ENCODE results near the gene SLC6A16. TPM values are rescaled to one million over a fixed set of nuclear protein-coding genes. Genes with fewer than 3 reads are reported as not detected.
"Not testable (repeated sequence)": the region's sequence is repeated elsewhere in the genome, so short reads cannot be mapped to it uniquely, and the experiment has no call there.

The SLC6A16 gene
- total RNA-seq, 1 donor from 2014 or later = 1.1 TPM

DNA sequence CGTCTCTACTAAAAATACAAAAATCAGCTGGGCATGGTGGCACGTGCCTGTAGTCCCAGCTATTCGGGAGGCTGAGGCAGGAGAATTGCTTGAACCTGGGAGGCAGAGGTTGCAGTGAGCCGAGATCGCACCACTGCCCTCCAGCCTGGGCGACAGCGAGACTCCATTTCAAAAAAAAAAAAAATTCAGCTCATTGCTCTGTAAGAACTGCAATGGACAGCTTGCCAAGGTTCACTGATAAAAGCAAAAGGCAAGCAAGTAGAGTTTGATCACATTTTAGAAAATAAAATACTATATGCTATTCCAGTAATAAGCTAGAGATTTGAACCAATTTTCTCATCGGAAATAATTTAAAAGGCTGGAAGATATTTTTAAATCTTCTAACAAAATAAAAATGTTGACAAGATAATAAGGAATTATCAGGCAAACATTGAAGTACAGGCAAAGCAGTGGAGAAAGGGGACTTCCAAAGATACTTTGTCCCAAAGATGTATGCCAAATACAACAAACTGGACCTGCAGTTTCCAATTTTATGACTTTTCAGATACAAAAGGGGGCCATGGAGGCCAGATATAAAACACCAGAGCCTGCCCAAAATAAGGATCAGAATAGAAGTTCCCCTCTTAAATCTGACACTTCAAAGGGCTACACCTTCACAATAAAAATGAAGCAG lies 29.6 kb downstream of the SLC6A16 start:
- intact Hi-C loops (cut with micrococcal nuclease) = no loop called here
- ATAC-seq (no peak), DNase-seq (no peak)

GRCh38 chr19:49294401-49294800 lies 30.6 kb downstream of the SLC6A16 start:
- intact Hi-C loops (cut with micrococcal nuclease) = no loop called here
- DNase-seq (no peak), ATAC-seq (no peak)

- no peak for ATAC-seq
- intact Hi-C loops (cut with micrococcal nuclease) = no loop called here
- no peak for DNase-seq
Observed at GRCh38 chr19:49290517-49290916, 34.5 kb downstream of the SLC6A16 start.

DNA sequence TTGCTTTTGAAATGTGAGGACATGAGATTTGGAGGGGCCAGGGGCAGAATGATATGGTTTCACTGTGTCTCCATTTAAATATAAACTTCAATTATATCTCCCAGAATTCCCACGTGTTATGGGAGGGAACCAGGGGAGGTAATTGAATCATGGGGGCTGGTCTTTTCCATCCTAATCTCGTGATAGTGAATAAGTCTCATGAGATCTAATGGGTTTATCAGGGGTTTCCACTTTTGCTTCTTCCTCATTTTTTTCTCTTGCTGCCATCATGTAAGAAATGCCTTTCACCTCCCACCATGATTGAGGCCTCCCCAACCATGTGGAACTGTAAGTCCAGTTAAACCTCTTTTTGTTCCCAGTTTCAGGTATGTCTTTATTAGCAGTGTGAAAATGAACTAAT lies 35.7 kb downstream of the SLC6A16 start:
- ATAC-seq; DNase-seq; intact Hi-C loops (cut with micrococcal nuclease): not testable (repeated sequence)

GRCh38 chr19:49288205-49288604 lies 36.8 kb downstream of the SLC6A16 start:
- ATAC-seq; DNase-seq; intact Hi-C loops (cut with micrococcal nuclease): not testable (repeated sequence)

- no peak for ATAC-seq
- intact Hi-C loops (cut with micrococcal nuclease) = no loop called here
- DNase-seq = no peak
Observed at GRCh38 chr19:49287141-49287770, 37.7 kb downstream of the SLC6A16 start.

GRCh38 chr19:49282184-49282583 lies 42.8 kb downstream of the SLC6A16 start:
- intact Hi-C loops (cut with micrococcal nuclease) = no loop called here
- DNase-seq (no peak), ATAC-seq (no peak)

GRCh38 chr19:49272204-49272603 lies 52.8 kb downstream of the SLC6A16 start:
- DNase-seq = no peak
- intact Hi-C loops (cut with micrococcal nuclease) = no loop called here
- ATAC-seq = no peak

DNA sequence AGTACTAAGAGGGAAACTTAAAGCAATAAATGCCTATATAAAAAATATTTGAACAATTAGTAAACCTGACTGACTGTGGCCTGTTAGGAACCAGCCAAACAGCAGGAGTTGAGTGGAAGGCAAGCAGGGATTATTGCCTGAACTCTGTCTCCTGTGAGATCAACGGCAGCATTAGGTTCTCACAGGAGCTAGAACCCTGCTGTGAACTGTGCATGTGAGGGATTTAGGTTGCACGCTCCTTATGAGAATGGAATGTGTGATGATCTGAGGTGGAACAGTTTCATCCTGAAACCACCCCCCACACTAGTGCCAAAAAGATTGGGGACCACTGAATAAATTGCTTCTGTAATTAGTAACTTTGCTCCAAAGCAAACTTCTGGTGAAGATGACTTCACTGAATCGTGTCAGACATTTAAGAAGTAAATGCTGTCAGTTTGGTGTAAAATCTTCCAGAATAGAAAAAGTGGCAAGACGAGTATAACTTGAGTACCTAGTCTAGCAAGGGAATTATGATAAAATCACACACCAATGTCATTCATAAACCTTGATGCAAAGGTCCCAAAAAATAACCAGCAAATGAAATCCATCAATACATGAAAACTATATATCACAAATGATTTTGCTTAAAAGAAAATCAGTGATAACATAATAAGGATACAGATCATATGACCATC lies 53.8 kb downstream of the SLC6A16 start:
- intact Hi-C loops (cut with micrococcal nuclease) = no loop called here
- DNase-seq = no peak
- no peak for ATAC-seq

GRCh38 chr19:49266409-49266808 lies 58.6 kb downstream of the SLC6A16 start:
- ATAC-seq; intact Hi-C loops (cut with micrococcal nuclease): not testable (repeated sequence)
- DNase-seq = peak; percentile 61

DNA sequence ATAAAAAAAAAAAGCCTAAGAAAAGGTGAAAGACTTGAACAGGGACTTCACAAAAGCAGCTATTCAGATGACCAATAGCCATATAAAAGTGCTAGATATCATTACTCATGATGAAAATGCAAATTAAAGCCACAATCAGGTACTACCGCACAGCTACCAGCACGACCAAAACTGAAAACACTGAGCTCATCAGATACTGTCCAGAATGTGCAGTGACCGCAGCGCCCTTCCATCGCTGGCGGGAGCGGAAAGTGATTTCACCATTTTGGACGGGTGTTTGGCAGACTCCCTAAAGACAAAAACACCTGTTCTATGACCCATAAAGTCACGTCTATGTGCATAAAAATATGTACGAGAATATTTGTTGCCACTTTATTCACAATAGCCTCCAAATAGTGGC lies 60.7 kb downstream of the SLC6A16 start:
- ATAC-seq = no peak
- intact Hi-C loops (cut with micrococcal nuclease) = no loop called here

DNA sequence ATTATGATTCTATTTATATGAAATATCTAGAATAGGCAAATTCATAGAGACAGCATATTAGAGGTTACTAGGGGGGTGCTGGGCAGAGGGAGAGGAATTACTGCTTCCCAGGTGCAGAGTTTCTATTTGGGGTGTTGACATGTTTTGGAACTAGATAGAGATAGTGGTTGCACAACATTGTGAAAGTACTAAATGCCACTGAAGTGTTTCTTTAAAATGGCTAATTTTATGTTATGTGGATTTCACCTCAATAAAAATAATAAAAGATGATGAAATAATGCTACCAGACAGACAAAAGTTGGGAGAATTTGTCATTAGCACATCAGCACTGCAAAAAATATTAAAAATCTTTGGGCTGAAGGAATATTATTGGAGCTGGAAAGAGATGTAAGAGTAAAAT lies 63.4 kb downstream of the SLC6A16 start:
- intact Hi-C loops (cut with micrococcal nuclease) = no loop called here

More for the DNA sequence above, 60.7 kb downstream of the SLC6A16 start:
- DNase-seq = no peak

DNA sequence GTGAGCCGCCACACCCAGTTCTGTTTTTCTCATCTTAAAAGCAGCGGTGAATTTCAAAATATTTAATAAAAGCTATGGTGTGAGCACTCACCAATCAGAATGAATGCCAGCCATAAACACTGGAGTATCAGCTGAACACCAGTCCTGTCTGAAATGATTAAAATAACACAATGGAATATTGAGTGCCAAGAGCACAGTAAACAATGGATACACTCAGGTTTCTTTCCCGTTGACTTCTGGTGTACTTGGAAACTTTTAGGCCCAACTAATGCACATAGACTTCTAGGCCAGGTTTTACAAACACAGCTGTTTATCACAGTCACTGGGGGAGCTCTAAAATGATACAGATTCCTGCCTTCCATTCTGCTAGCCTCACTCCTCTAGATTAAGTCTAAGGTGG lies 68.3 kb downstream of the SLC6A16 start:
- intact Hi-C loops (cut with micrococcal nuclease) = no loop called here
- DNase-seq (no peak), ATAC-seq (no peak)

More for the DNA sequence above, 63.4 kb downstream of the SLC6A16 start:
- ATAC-seq (no peak), DNase-seq (no peak)

DNA sequence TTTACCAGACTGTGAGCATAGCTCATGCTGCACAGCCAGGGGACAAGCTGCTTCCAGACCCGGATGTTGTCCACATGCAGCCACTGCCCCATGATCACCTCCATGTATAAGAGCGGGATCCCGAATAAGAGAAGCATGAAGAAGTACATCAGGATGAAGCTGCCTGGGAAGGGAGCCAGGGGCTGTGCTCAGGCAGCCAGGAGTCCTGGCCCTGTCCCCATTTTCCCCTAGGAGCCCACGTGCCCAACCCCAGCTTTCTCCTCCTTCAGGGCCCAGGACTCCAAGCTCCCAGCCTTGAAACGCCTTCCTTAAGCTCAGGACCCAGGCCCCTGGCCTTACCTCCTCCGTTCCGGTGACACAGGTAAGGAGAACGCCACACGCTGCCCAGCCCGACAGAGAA lies 69.3 kb downstream of the SLC6A16 start:
- DNase-seq (peak; percentile 30), ATAC-seq (peak; percentile 63)
- intact Hi-C loops (cut with micrococcal nuclease) = no loop called here

DNA sequence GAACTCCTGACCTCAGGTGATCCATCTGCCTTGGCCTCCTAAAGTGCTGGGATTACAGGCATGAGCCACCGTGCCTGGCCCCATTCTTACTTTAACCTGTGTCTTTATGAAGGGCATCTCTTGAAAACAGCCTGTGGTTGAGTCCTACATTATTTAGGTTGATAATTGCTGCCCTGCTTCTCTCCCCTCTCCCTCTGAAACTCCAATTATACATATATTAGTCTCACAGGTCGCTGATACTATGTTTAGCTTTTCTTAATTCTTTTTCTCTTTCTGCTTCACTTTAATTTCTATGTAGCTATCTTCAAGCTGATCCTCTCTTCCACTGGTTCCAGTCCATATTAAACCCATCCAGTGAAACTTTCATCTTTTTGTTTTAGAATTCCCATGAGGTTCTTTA lies 75.1 kb downstream of the SLC6A16 start:
- ATAC-seq = no peak
- DNase-seq = no peak
- intact Hi-C loops (cut with micrococcal nuclease) = no loop called here

DNA sequence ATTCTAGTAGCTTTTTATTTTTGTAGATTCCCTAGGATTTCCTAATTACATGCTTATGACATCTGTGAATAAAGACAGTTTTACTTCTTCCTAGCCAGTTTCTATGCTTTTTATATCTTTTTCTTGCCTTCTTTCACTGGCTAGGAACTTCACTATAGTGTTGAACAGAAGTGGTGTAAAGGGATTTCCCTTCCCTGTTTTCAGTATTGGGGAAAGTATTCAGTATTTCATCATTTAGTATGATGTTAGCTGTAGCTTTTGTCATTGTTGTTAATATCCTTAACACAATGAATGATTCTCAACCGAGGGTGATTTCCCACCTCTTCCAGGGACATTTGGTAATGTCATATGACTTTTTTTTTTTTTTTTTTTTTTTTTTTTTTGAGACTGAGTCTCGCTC lies 77.3 kb downstream of the SLC6A16 start:
- no peak for DNase-seq
- intact Hi-C loops (cut with micrococcal nuclease) = no loop called here
- ATAC-seq = no peak

DNA sequence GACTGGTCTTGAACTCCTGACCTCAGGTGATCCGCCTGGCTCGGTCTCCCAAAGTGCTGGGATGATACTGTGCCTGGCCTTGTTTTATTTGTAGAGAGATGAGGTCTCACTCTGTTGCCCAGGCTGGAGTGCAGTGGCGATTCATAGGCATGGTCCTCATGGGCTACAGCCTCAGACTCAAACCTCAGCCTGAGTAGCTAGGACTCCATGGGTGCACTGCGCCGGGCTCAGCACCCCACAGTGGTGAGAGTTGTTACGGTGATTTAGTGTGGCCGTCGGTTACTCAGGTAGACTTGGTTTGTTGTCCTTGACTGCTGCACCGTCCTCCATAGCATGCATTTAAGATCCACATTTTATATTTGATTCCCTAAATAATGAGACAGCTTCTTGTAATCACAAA lies 80.7 kb downstream of the SLC6A16 start:
- no peak for ATAC-seq
- no peak for DNase-seq
- intact Hi-C loops (cut with micrococcal nuclease) = no loop called here

DNA sequence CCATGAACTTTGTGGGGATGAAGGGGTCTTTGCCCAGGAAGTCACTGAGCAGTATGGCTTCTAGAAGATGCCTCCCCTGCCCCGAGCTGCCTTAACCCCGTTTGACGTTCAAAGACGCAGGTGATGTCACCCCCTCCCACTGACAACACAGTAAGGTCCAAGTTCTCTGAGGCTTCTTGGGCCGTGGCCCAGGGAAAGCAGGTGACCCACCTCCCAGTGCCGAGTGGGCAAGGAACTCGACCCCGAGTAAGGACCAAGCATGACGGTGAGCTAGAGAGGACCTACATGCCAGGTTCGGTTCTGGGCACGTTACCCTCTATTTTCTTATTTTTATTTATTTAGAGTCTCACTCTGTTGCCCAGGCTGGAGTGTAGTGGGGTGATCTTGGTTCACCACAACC lies 81.3 kb downstream of the SLC6A16 start:
- no peak for ATAC-seq
- intact Hi-C loops (cut with micrococcal nuclease) = no loop called here
- no peak for DNase-seq

DNA sequence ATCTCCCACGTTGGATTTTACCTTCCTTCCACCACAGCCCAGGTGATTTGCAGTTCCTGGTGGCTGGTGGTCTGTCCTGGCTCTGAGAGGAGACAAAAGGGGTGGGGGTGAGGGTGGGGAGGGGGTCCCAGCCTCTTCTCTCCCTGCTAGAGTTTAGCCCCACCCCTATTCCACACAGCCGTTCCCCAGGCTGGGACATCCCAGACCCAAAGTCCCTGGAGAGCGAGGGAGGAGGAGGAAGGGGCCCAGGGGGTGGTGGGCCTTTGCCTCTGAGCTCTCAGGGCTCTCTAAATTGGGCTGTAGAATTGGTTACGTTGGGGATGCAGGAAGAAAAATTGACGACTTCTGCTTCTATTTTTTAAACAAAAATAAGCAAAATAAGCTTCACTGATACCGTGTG lies 81.9 kb downstream of the SLC6A16 start:
- no peak for DNase-seq
- ATAC-seq = no peak
- intact Hi-C loops (cut with micrococcal nuclease) = no loop called here

DNA sequence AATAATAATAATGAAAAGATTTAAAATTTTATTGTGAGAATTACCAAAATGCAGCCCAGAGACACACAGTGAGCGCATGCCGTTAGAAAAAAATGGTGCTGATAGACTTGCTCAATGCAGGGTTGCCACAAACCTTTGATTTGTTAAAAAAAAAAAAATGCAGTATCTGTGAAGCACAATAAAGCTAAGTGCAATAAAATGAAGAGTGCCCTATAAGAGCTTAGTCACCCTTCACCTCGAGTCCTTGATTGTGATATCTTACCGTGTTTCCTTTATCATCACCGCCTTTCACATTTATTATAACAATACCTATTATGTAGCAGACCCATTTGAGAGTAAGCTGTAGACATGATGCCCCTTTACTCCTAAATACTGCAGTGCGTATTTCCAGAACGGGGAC lies 83.2 kb downstream of the SLC6A16 start:
- ATAC-seq (no peak), DNase-seq (no peak)
- intact Hi-C loops (cut with micrococcal nuclease) = no loop called here
